GM12878 (cell line): ENCODE data around the gene FBXO27. TPM values are rescaled to one million over a fixed set of nuclear protein-coding genes. Genes with fewer than 3 reads are reported as not detected.

Experiments
- BCL11A ChIP-seq: IDR thresholded peaks from 2 replicates; pipeline ENCODE4 v1.6.1; 2011; ENCODE audit warnings: low read depth, low read length
- BCLAF1 ChIP-seq: fragments of 450-650 bp; IDR thresholded peaks from 2 replicates; pipeline ENCODE4 v1.6.1; 2017; ENCODE audit warnings: antibody characterized with exemption, mild to moderate bottlenecking, moderate library complexity
- BMI1 ChIP-seq: fragments of 450-650 bp; IDR thresholded peaks from 2 replicates; pipeline ENCODE4 v1.6.1; 2016; ENCODE audit warnings: mild to moderate bottlenecking, moderate library complexity, borderline replicate concordance
- CTCF ChIP-seq, 3 experiments: IDR thresholded peaks in 2 of 3; conservative IDR thresholded peaks in 1 of 3; 2 replicates each; pipeline ENCODE4 v1.5.1; 2011; ENCODE audit warnings: low read depth in 3 of 3, low read length in 3 of 3, mild to moderate bottlenecking in 3 of 3, control low read depth in 2 of 3, moderate library complexity in 2 of 3, inconsistent platforms in 1 of 3, mixed read lengths in 1 of 3; ENCODE audit not compliant: control insufficient read depth in 2 of 3, insufficient read depth in 1 of 3; ENCODE audit errors: extremely low read depth in 1 of 3
- DPF2 ChIP-seq: fragments of 450-650 bp; IDR thresholded peaks from 2 replicates; pipeline ENCODE4 v1.6.1; 2017; ENCODE audit warnings: mild to moderate bottlenecking
- HDAC2 ChIP-seq: fragments of 200-600 bp; sonication (generic); IDR thresholded peaks from 2 replicates; pipeline ENCODE4 v1.6.1; 2017
- HDAC6 ChIP-seq: fragments of 200-600 bp; sonication (generic); IDR thresholded peaks from one replicate; pipeline ENCODE4 v1.8.0; 2017; ENCODE audit warnings: antibody characterized with exemption; ENCODE audit not compliant: unreplicated experiment
- JUNB ChIP-seq: IDR thresholded peaks from 2 replicates; pipeline ENCODE4 v1.6.1; 2016; ENCODE audit warnings: antibody characterized with exemption, mild to moderate bottlenecking
- JUND ChIP-seq: IDR thresholded peaks from 2 replicates; pipeline ENCODE4 v1.6.1; 2012; ENCODE audit warnings: low read depth, mild to moderate bottlenecking, low read length, improper control_type of control experiment, moderate library complexity
- LARP7 ChIP-seq: fragments of 450-650 bp; IDR thresholded peaks from 2 replicates; pipeline ENCODE4 v1.6.1; 2017; ENCODE audit warnings: mild to moderate bottlenecking
- MTA3 ChIP-seq: IDR thresholded peaks from 2 replicates; pipeline ENCODE4 v1.6.1; 2012; ENCODE audit warnings: low read length, inconsistent platforms, borderline replicate concordance
- MXI1 ChIP-seq: fragments of 150-350 bp; IDR thresholded peaks from 2 replicates; pipeline ENCODE4 v1.6.1; 2011; ENCODE audit warnings: low read depth, mild to moderate bottlenecking, inconsistent platforms, low read length, improper control_type of control experiment
- NFYB ChIP-seq: IDR thresholded peaks from 2 replicates; pipeline ENCODE4 v1.6.1; 2011; ENCODE audit warnings: low read depth, mild to moderate bottlenecking, low read length, improper control_type of control experiment, moderate library complexity; ENCODE audit not compliant: insufficient read depth
- NRF1 ChIP-seq: conservative IDR thresholded peaks from 2 replicates; pipeline ENCODE4 v1.6.1; 2011; ENCODE audit warnings: mild to moderate bottlenecking, low read depth, low read length, improper control_type of control experiment
- PBX3 ChIP-seq: IDR thresholded peaks from 2 replicates; pipeline ENCODE4 v1.6.1; 2011; ENCODE audit warnings: mild to moderate bottlenecking, low read depth, low read length, moderate library complexity; ENCODE audit not compliant: insufficient replicate concordance
- REST ChIP-seq: IDR thresholded peaks from 2 replicates; pipeline ENCODE4 v1.6.1; 2012; ENCODE audit warnings: mild to moderate bottlenecking, low read depth, low read length
- SKIL ChIP-seq: fragments of 450-650 bp; IDR thresholded peaks from 2 replicates; pipeline ENCODE4 v1.6.1; 2017; ENCODE audit warnings: mild to moderate bottlenecking, low read depth, inconsistent platforms; ENCODE audit not compliant: poor library complexity, severe bottlenecking
- SMARCA5 ChIP-seq: fragments of 450-650 bp; IDR thresholded peaks from 2 replicates; pipeline ENCODE4 v1.6.1; 2017; ENCODE audit warnings: mild to moderate bottlenecking
- polyA plus RNA-seq, 11 experiments: library from polyadenylated mRNA; depleted of rRNA in 4 of 11; unstranded in 6 of 11; stranded (reverse) in 5 of 11; fragments of >200 nt; fragmentation: Nextera tagmentation in 4 of 11; fragmentation: Illumina TruSeq in 1 of 11; extraction: Ambion mirVana in 4 of 11; extraction: Trizol in 1 of 11; gene quantifications; 1 replicate in 1 of 11; 2 replicates in 10 of 11; pipeline versions ENCODE4 v1.2.1 to v1.2.3, GENCODE V29; 2011 to 2016; ENCODE audit warnings: inconsistent platforms in 2 of 11, missing spikeins in 2 of 11, low read depth in 1 of 11
- total RNA-seq, 4 experiments: library from RNA; depleted of rRNA in 3 of 4; stranded (reverse); fragments of >200 nt in 3 of 4; fragmentation: Illumina TruSeq in 1 of 4; extraction: Trizol in 1 of 4; gene quantifications; 2 replicates each; pipeline versions ENCODE4 v1.2.1 to v1.2.3, GENCODE V29; 2013 to 2021

Gene FBXO27
- total and polyA plus RNA-seq, 10 of the 15 experiments (the other 5 are each of a cell fraction or from before 2014, with no cell fraction given) = 3.1 to 15.4 (median 7.1) TPM

GRCh38 chr19:39031368-39032062 is 834 bp downstream of the FBXO27 start (continued):
- TF ChIP-seq CTCF (IDR thresholded peaks at IDR 0.05 in 2 of 3, conservative IDR thresholded peaks at IDR 0.05 in 1 of 3; ENCODE audit: control insufficient read depth in 2 of 3, extremely low read depth in 1 of 3, insufficient read depth in 1 of 3, low read depth in 3 of 3, low read length in 3 of 3) (no peak), BMI1 (no peak), PBX3 (no peak), SKIL (no peak), DPF2 (peak; percentile 84), JUND (no peak), JUNB (no peak), REST (no peak), BCL11A (no peak), MTA3 (no peak), NFYB (no peak), HDAC6 (no peak), MXI1 (no peak), HDAC2 (no peak), NRF1 (no peak), BCLAF1 (no peak), SMARCA5 (no peak), LARP7 (peak; percentile 91)
